ENCODE results near the gene MYO16. TPM values are rescaled to one million over a fixed set of nuclear protein-coding genes. Genes with fewer than 3 reads are reported as not detected.

The MYO16 gene
- total RNA-seq, 1 experiment from 2014 or later = 0.05 TPM

- H3K27me3 ChIP-seq (replicated peaks) = no peaks in the 10 kb centered on the region
- H3K36me3 ChIP-seq = no peaks in the 10 kb centered on the region
- H3K27ac ChIP-seq = no peak overlapping the region
- H3K4me3 ChIP-seq = no peak overlapping the region
- peak in 1 of 2 experiments; percentile 79 for DNase-seq (ENCODE audit: low read depth in 1 of 2, low spot score in 2 of 2)
- H3K4me1 ChIP-seq (replicated peaks) = peaks cover 11% of the 10 kb centered on the region
- H3K9me3 ChIP-seq (replicated peaks) = no peaks in the 10 kb centered on the region
These were observed 332.2 kb downstream of the MYO16 start for GRCh38 chr13:108961542-108962125.

DNA sequence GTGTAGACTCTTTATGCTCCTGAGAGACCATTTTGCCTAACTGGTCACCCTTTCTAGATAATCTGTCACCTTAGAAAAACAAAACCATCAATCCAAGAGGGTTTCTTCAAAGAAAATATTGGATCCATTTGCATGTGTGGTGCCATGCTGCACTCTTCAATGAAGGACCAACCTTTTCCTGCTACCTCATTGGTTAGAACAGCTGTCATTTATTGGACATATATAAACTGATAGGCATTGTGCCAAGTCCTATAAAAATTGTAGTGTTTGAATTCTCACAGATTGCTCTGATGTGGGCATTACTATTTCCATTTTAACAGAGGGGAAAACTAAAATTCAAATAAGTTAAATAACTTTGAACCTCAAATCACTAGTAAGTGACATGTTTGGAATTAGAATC, 333.2 kb downstream of the MYO16 start:
- no peak for DNase-seq (ENCODE audit: low read depth in 1 of 2, low spot score in 2 of 2)
- H3K4me3 ChIP-seq = no peak overlapping the region
- no peaks in the 10 kb centered on the region for H3K27me3 ChIP-seq (replicated peaks)
- peaks cover 7% of the 10 kb centered on the region for H3K4me1 ChIP-seq (replicated peaks)
- H3K9me3 ChIP-seq (replicated peaks) = no peaks in the 10 kb centered on the region
- no peaks in the 10 kb centered on the region for H3K36me3 ChIP-seq
- no peak overlapping the region for H3K27ac ChIP-seq

GRCh38 chr13:108963276-108963810, 333.9 kb downstream of the MYO16 start:
- H3K9me3 ChIP-seq (replicated peaks) = no peaks in the 10 kb centered on the region
- peaks cover 5% of the 10 kb centered on the region for H3K4me1 ChIP-seq (replicated peaks)

GRCh38 chr13:108963846-108964600, 334.6 kb downstream of the MYO16 start:
- Histone ChIP-seq H3K27me3 (replicated peaks) (no peaks in the 10 kb centered on the region), H3K9me3 (replicated peaks) (no peaks in the 10 kb centered on the region), H3K27ac (no peak overlapping the region), H3K4me1 (replicated peaks) (peaks cover 5% of the 10 kb centered on the region), H3K4me3 (no peak overlapping the region), H3K36me3 (no peaks in the 10 kb centered on the region)
- no peak for DNase-seq (ENCODE audit: low read depth in 1 of 2, low spot score in 2 of 2)

More at GRCh38 chr13:108963276-108963810, 333.9 kb downstream of the MYO16 start:
- DNase-seq (ENCODE audit: low read depth in 1 of 2, low spot score in 2 of 2) = no peak
- no peaks in the 10 kb centered on the region for H3K27me3 ChIP-seq (replicated peaks)
- H3K36me3 ChIP-seq = no peaks in the 10 kb centered on the region
- no peak overlapping the region for H3K27ac ChIP-seq
- no peak overlapping the region for H3K4me3 ChIP-seq

- no peak for DNase-seq (ENCODE audit: low read depth in 1 of 2, low spot score in 2 of 2)
- H3K4me1 ChIP-seq (replicated peaks) = peaks cover 5% of the 10 kb centered on the region
- H3K27ac ChIP-seq = no peak overlapping the region
- no peak overlapping the region for H3K4me3 ChIP-seq
- H3K27me3 ChIP-seq (replicated peaks) = no peaks in the 10 kb centered on the region
- H3K9me3 ChIP-seq (replicated peaks) = no peaks in the 10 kb centered on the region
- H3K36me3 ChIP-seq = no peaks in the 10 kb centered on the region
These were observed 335.2 kb downstream of the MYO16 start for GRCh38 chr13:108964606-108965005.

DNA sequence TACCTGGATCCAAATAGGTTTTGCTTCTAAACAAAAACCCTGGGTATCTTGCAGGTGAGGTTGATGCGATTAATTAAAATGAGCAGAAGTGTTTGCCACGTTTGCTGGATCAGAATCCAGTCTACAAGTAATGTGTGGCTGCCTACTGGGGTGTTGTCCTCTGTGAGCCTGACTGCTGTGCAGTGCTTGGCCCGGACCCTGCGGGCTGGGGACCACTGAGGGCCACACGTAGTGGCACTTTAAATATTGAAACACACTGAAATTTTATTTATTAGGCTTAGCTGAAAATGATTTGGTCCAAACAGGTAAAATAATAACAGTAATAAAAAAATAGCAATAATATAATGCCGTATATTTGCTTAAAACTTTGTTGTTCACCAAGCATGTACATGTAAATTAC, 338.0 kb downstream of the MYO16 start:
- no peaks in the 10 kb centered on the region for H3K27me3 ChIP-seq (replicated peaks)
- H3K27ac ChIP-seq = no peak overlapping the region
- H3K4me1 ChIP-seq (replicated peaks) = peaks cover 5% of the 10 kb centered on the region
- DNase-seq (ENCODE audit: low read depth in 1 of 2, low spot score in 2 of 2) = no peak
- H3K4me3 ChIP-seq = no peak overlapping the region
- no peaks in the 10 kb centered on the region for H3K36me3 ChIP-seq
- no peaks in the 10 kb centered on the region for H3K9me3 ChIP-seq (replicated peaks)

DNA sequence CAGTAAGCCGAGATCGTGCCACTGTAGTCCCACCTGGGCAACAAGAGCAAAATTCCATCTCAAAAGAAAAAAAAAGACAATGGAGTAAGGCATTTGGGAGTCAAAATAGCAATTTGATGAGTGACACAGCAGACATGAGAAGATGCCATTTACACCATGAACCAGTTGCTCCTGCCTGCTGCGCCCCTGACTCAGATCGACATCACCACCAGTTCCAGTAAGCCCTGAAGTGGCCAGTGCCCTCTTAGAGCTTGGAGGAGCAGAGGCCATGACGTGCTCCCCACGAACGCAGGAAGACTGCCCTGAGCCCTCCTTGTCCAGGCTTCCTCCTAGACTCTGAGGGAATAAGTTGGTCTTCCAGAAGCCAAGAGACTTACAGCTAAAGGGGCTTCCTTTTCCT, 339.2 kb downstream of the MYO16 start:
- no peaks in the 10 kb centered on the region for H3K36me3 ChIP-seq
- no peaks in the 10 kb centered on the region for H3K9me3 ChIP-seq (replicated peaks)
- no peak overlapping the region for H3K4me3 ChIP-seq
- H3K27me3 ChIP-seq (replicated peaks) = no peaks in the 10 kb centered on the region
- H3K27ac ChIP-seq = no peak overlapping the region
- no peak for DNase-seq (ENCODE audit: low read depth in 1 of 2, low spot score in 2 of 2)
- peaks cover 5% of the 10 kb centered on the region for H3K4me1 ChIP-seq (replicated peaks)

DNA sequence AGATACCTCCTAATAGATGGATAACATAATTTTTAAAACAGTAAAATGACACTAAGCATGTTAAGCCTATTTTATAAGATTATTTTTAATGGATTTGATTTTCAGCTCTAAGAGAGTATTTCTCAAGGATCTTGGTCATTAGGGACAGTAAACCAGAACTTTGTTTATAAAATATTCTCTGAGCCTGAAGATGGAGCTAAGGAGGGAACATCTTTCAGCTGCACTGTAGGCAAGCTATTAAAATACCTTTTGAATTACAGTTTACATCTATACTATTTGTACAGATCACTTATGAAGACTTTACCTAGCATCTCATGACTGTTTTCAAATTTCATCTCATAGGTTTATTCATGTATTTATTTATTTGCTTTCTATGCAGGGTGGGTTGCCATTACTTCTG, 345.3 kb downstream of the MYO16 start:
- Histone ChIP-seq H3K36me3 (no peaks in the 10 kb centered on the region), H3K4me1 (replicated peaks) (no peaks in the 10 kb centered on the region), H3K27me3 (replicated peaks) (peaks cover 3% of the 10 kb centered on the region), H3K27ac (no peak overlapping the region), H3K4me3 (no peak overlapping the region), H3K9me3 (replicated peaks) (no peaks in the 10 kb centered on the region)
- DNase-seq (ENCODE audit: low read depth in 1 of 2, low spot score in 2 of 2) = no peak

DNA sequence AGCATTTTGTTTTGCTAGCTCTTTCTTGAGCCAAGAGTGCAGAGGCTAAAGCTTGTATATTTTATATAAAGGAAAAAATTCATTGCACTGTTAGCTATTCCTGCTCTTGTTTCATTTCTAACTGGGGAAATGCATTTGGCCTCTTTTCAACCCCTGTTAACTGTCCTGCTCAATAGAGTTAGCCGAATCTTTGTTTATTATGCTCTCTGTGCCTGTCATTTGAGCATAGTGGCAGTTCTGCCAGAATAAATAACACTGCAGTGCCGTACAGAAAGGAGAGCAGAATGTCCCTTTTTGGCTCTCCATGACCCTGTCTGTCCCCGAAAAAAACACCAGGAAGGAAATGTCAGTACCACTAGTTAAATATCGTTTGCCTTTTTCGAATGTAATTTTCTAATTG, 350.8 kb downstream of the MYO16 start:
- Histone ChIP-seq H3K36me3 (no peaks in the 10 kb centered on the region), H3K4me3 (no peak overlapping the region), H3K27ac (no peak overlapping the region), H3K27me3 (replicated peaks) (peaks cover 10% of the 10 kb centered on the region), H3K4me1 (replicated peaks) (no peaks in the 10 kb centered on the region), H3K9me3 (replicated peaks) (no peaks in the 10 kb centered on the region)
- DNase-seq (ENCODE audit: low read depth in 1 of 2, low spot score in 2 of 2) = no peak

DNA sequence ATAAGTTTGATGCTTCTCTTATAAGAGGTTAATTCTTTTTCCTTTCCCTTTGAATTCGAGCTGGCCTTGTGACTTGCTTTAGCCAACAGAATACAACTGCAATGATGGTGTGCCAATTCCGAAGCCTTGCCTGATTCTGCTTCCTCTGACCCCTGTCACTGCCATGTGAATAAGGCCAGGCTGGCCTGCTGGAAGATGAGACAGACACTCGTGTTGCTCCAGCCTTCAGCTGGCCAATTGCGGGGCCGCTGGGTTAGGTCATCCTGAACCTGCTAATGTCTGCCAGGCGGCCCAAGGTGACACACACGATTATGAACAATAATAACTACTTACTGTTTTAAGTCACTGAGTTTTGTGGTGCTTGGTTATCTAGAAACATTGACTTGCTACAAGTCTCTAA, 352.0 kb downstream of the MYO16 start:
- no peaks in the 10 kb centered on the region for H3K36me3 ChIP-seq
- H3K4me3 ChIP-seq = no peak overlapping the region
- DNase-seq (ENCODE audit: low read depth in 1 of 2, low spot score in 2 of 2) = no peak
- no peaks in the 10 kb centered on the region for H3K9me3 ChIP-seq (replicated peaks)
- no peaks in the 10 kb centered on the region for H3K4me1 ChIP-seq (replicated peaks)
- H3K27me3 ChIP-seq (replicated peaks) = peaks cover 10% of the 10 kb centered on the region
- H3K27ac ChIP-seq = no peak overlapping the region

- H3K4me1 ChIP-seq (replicated peaks) = no peaks in the 10 kb centered on the region
- H3K36me3 ChIP-seq = no peaks in the 10 kb centered on the region
- H3K27me3 ChIP-seq (replicated peaks) = peaks cover 7% of the 10 kb centered on the region
- no peak for DNase-seq (ENCODE audit: low read depth in 1 of 2, low spot score in 2 of 2)
- H3K4me3 ChIP-seq = no peak overlapping the region
- no peaks in the 10 kb centered on the region for H3K9me3 ChIP-seq (replicated peaks)
- H3K27ac ChIP-seq = no peak overlapping the region
These were observed 353.9 kb downstream of the MYO16 start for GRCh38 chr13:108983273-108983672.

DNA sequence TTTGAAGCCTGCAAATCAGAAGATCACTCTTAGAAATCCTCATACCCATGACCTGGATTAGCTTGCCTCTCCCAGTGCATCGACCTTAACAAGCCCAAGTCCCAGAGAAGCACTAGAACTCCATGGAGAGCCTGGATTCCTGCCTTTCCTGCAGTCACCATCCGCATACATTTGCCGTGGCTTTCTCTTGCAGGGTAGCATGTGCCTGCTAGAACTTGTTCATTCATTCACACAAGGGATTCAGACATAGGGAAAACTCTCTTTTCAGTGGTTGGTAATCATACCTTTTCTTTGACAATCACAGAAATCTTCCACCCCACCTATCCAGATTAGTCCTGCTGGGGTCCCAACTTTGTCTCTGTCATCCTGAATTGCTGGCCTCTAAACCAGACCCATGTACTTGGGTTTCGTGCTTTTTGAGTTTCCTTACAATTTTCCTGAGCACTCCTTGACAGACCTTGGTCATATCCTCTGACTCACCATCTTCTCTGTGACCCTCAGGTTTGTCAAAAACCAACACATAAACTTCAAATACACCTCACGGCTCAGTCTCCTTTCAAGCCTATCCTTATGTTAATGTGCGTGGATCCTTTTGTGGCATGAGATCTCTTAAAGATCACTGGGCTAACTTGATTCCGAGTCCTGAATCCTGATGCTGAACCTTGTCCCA, 355.0 kb downstream of the MYO16 start:
- Histone ChIP-seq H3K27me3 (replicated peaks) (peaks cover 7% of the 10 kb centered on the region), H3K9me3 (replicated peaks) (no peaks in the 10 kb centered on the region), H3K27ac (no peak overlapping the region), H3K4me1 (replicated peaks) (no peaks in the 10 kb centered on the region), H3K4me3 (no peak overlapping the region), H3K36me3 (no peaks in the 10 kb centered on the region)
- no peak for DNase-seq (ENCODE audit: low read depth in 1 of 2, low spot score in 2 of 2)

DNA sequence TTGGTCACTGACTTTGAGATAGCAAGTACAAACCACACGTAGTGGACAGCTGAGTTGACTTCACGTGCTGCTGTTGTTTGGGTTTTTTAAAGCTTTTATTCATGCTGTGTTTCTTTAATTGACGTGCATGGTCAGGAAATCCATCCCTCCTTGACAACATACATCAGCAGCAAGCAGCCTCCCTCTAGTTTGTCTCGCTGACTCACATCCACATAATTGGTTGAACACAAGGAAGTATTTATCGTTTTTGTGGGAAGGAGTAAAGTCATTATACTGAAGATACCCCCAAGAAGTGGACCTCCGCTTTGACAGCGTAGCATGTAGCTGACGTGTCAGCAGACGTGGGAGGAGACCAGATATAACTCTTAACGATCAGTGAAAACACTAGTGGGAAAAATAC, 355.8 kb downstream of the MYO16 start:
- no peaks in the 10 kb centered on the region for H3K4me1 ChIP-seq (replicated peaks)
- no peaks in the 10 kb centered on the region for H3K36me3 ChIP-seq
- no peak overlapping the region for H3K4me3 ChIP-seq
- H3K9me3 ChIP-seq (replicated peaks) = no peaks in the 10 kb centered on the region
- H3K27me3 ChIP-seq (replicated peaks) = peaks cover 8% of the 10 kb centered on the region
- no peak for DNase-seq (ENCODE audit: low read depth in 1 of 2, low spot score in 2 of 2)
- H3K27ac ChIP-seq = no peak overlapping the region

GRCh38 chr13:108987517-108987916, 358.1 kb downstream of the MYO16 start:
- peaks cover 18% of the 10 kb centered on the region; the same call in 1 of the 2 replicates for H3K27me3 ChIP-seq (replicated peaks)
- no peak overlapping the region for H3K27ac ChIP-seq
- H3K36me3 ChIP-seq = no peaks in the 10 kb centered on the region
- no peaks in the 10 kb centered on the region for H3K4me1 ChIP-seq (replicated peaks)
- no peak overlapping the region for H3K4me3 ChIP-seq
- no peak for DNase-seq (ENCODE audit: low read depth in 1 of 2, low spot score in 2 of 2)
- H3K9me3 ChIP-seq (replicated peaks) = no peaks in the 10 kb centered on the region

All from SJSA1 (cell line).